ENCODE data around the gene PGAM5. TPM values are rescaled to one million over a fixed set of nuclear protein-coding genes. Genes with fewer than 3 reads are reported as not detected.
"Not testable (repeated sequence)": the region's sequence is repeated elsewhere in the genome, so short reads cannot be mapped to it uniquely, and the experiment has no call there.

PGAM5 gene
- total RNA-seq, 1 experiment from 2014 or later = 151 TPM

DNA sequence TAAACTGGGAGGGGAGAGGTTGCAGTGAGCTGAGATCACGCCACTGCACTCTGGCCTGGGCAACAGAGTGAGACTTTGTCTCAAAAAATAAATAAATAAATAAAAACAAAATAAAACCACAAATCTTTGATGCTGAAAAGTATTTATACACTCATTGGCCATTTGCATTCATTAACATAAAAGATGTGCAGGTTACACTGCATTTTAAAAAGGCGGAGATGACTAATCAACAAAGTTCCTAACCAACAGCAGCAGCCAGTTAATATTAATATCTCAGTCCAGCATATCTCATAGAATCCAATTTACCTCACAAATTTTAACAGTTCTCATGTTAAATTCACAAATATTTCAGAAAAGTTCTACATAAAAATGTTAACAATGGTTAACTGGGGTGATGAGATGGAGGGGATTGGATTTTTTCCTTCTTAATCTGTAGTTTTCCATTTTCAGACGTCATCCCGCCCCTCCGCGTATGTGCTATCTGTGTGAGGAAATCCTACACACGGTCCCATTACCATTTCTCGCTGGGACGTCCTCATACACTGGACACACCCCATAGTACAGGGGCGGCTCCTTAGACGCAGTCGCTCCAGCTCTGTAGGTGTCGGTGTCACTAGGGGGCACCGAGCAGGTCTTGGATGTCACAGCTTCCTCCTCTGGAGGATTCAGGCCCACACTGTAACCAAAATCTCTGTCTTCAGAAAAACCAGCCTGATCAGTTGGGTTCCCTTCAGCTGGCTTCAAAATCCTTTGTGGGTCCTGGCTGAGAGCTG lies 43.7 kb downstream of the PGAM5 start:
- H3K4me3 ChIP-seq = no peak overlapping the region
- H3K9me3 ChIP-seq = no peaks in the 10 kb centered on the region
- DNase-seq = no peak
- H3K36me3 ChIP-seq = peaks cover 88% of the 10 kb centered on the region
- H3K27me3 ChIP-seq = no peaks in the 10 kb centered on the region

DNA sequence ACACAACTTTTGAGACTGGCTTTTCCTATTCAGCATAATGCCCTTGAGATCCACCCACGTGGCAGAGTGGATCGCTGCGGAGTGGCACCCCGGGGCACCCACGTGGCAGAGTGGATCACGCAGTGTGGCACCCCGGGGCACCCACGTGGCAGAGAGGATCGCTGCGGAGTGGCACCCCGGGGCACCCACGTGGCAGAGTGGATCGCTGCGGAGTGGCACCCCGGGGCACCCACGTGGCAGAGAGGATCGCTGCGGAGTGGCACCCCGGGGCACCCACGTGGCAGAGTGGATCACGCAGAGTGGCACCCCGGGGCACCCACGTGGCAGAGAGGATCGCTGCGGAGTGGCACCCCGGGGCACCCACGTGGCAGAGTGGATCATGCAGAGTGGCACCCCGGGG lies 48.2 kb downstream of the PGAM5 start:
- H3K36me3 ChIP-seq = peaks cover 73% of the 10 kb centered on the region
- DNase-seq = not testable (repeated sequence)

GRCh38 chr12:132759359-132759758 lies 48.7 kb downstream of the PGAM5 start:
- Histone ChIP-seq H3K36me3 (peaks cover 67% of the 10 kb centered on the region), H3K4me3 (peak overlapping the region; percentile 89), H3K27me3 (no peaks in the 10 kb centered on the region), H3K9me3 (no peaks in the 10 kb centered on the region)
- DNase-seq = no peak

More for the DNA sequence above, 48.2 kb downstream of the PGAM5 start:
- not testable (repeated sequence) for H3K4me3 ChIP-seq, H3K27me3 ChIP-seq, H3K9me3 ChIP-seq

DNA sequence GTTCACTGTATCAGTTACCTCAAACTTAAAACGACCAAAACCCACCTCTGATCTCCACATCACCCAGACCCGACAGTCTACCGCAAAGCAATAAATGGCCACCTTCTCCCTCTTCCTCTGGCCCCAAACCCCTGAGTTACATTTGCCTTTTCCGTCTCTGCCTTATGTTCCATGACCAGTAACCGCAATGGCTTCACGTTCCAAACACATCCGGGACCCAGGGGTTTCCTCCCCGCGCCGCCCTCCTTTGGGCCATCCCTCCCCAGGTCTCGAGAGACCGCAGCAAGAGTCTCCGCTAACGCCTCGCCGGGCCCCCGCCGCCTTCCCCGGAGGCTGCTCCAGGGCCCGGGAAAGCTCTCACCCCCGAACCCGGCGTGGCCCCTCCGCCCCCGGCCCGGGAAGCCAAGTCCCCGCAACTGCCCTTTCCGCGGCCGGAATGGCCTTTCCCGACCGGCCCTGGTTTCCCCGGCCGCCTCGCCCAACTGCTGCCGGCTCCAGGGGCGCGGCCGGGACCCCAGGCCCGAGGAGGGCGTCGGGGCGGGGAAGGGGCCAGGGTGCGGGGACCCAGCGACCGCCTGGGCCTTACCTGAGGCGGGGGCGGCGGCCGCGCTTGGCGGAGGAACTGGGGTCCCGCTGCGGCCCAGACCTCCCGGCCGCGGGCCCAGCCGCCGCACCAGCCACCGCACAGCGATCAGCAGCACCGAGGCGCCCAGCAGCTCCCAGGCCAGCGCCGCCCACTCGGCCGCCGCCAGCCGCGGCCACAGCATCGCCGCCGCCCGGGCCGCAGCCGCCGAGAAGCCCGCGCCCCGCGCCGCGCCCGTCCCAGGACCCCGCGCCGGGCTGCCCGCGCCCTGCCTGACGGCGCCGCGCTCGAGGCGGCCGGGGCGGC lies 50.6 kb downstream of the PGAM5 start, which contains the start of gene ANKLE2:
Gene ANKLE2, minus strand, starts transcription at position 801 of the 889 bp plus-strand sequence. Its CDS starts 34 bp downstream, at position 767.
- peak; percentile 65 for DNase-seq
- Histone ChIP-seq H3K36me3 (peaks cover 50% of the 10 kb centered on the region), H3K9me3 (no peaks in the 10 kb centered on the region), H3K4me3 (peak within 1 kb of the TSS; percentile 89), H3K27me3 (no peaks in the 10 kb centered on the region)

DNA sequence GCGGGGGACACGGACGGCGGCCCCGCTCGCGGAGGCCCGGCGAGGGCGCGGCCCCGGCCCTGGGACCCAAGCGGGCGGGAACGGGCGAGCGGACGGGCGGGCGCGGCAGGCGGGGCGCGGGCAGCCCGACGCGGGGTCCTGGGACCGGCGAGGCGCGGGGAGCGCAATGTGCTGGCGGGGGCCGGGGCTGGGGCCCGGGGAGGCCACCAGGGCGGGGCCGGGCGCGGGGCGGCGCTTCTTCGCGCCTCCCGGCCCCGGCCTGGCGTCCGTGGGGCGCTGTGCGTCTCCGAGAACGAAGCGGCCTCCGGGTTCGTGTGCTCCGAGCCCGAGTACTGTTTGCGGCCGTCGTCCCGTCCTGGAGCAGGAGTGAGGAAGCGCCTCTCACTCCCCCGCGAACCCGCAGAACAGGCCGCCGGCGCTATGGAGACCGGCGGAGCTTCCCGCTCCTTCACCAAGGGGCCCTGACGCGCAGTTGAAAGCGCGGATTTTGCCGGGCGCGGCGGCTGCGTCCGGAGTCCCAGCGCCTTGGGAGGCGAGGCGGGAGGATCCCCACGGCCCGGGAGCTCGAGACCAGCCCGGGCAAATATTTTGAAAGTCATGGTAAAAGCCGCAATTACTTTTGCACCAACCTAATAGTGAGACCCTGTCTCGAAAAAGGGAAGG lies 51.4 kb downstream of the PGAM5 start:
- peak; percentile 91 for DNase-seq

GRCh38 chr12:132764231-132764630 lies 53.6 kb downstream of the PGAM5 start:
- H3K36me3 ChIP-seq = peaks cover 40% of the 10 kb centered on the region
- H3K4me3 ChIP-seq = no peak overlapping the region
- H3K9me3 ChIP-seq = no peaks in the 10 kb centered on the region
- no peak for DNase-seq
- no peaks in the 10 kb centered on the region for H3K27me3 ChIP-seq

More for the DNA sequence above, 51.4 kb downstream of the PGAM5 start:
- Histone ChIP-seq H3K4me3 (peak overlapping the region; percentile 88), H3K9me3 (no peaks in the 10 kb centered on the region), H3K27me3 (no peaks in the 10 kb centered on the region), H3K36me3 (peaks cover 44% of the 10 kb centered on the region)

- Histone ChIP-seq H3K9me3 (no peaks in the 10 kb centered on the region), H3K4me3 (no peak overlapping the region), H3K36me3 (peaks cover 38% of the 10 kb centered on the region), H3K27me3 (no peaks in the 10 kb centered on the region)
- no peak for DNase-seq
Observed at GRCh38 chr12:132765361-132765760, 54.7 kb downstream of the PGAM5 start.

DNA sequence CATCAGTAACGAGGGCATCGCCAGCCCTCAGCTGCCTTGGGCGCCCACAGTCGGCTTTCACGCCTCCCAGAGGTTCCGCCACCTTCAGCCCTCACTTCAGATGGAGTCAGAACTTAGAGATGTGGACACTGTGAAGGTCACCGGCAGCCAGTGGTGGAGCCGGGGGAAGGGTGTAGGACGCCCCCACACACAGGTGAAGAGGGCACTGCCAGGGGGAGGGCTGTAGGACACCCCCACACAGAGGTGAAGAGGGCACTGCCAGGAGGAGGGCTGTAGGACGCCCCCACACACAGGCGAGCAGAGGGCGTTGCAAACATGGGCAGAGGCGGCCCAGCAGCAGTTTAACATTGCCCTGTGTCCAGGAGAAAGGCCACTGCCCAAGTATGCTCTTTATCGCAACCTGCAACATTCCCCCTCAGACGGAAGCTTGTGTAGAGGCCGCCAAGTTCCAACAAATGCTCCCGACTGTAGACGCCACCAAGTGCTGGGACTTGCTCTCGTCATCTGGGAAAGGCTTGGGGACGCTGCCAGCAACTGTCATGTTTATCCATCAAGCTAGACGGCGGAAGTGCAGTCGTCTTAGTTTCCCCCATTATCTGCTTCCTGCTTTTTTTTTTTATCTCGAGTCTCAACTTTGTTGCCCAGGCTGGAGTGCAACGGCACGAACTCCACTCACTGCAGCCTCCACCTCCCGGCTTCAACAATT lies 55.9 kb downstream of the PGAM5 start:
- no peaks in the 10 kb centered on the region for H3K27me3 ChIP-seq
- DNase-seq = peak; percentile 72
- no peak overlapping the region for H3K4me3 ChIP-seq
- H3K36me3 ChIP-seq = peaks cover 45% of the 10 kb centered on the region
- no peaks in the 10 kb centered on the region for H3K9me3 ChIP-seq

GRCh38 chr12:132771126-132771838 lies 60.6 kb downstream of the PGAM5 start:
- no peak for DNase-seq
- Histone ChIP-seq H3K36me3 (peaks cover 73% of the 10 kb centered on the region), H3K27me3 (no peaks in the 10 kb centered on the region), H3K4me3 (no peak overlapping the region), H3K9me3 (no peaks in the 10 kb centered on the region)

Other genes starting within 250 kb of the PGAM5 start
- 10.7 and 12.7 TPM in 2 replicates for gene FBRSL1, start 220.7 kb upstream of the PGAM5 start, total RNA-seq (2014; rRNA removed; shearing (Covaris generic); ENCODE audit: low replicate concordance)
- gene LRCOL1, start 100.3 kb upstream of the PGAM5 start, total RNA-seq (2014; rRNA removed; shearing (Covaris generic); ENCODE audit: low replicate concordance) = not detected in 2 replicates
- gene P2RX2, start 92.1 kb upstream of the PGAM5 start, total RNA-seq (2014; rRNA removed; shearing (Covaris generic); ENCODE audit: low replicate concordance) = not detected in 2 replicates
- gene POLE, start 23.5 kb upstream of the PGAM5 start, total RNA-seq (2014; rRNA removed; shearing (Covaris generic); ENCODE audit: low replicate concordance) = 18.8 and 47.9 TPM in 2 replicates
- 130 and 145 TPM in 2 replicates for gene PXMP2, start 23.3 kb upstream of the PGAM5 start, total RNA-seq (2014; rRNA removed; shearing (Covaris generic); ENCODE audit: low replicate concordance)
- 63.0 and 75.7 TPM in 2 replicates for gene ANKLE2, start 51.0 kb downstream of the PGAM5 start, total RNA-seq (2014; rRNA removed; shearing (Covaris generic); ENCODE audit: low replicate concordance)
- 67.0 and 96.0 TPM in 2 replicates for gene GOLGA3, start 118.0 kb downstream of the PGAM5 start, total RNA-seq (2014; rRNA removed; shearing (Covaris generic); ENCODE audit: low replicate concordance)
- 12.6 and 33.3 TPM in 2 replicates for gene CHFR, start 176.8 kb downstream of the PGAM5 start, total RNA-seq (2014; rRNA removed; shearing (Covaris generic); ENCODE audit: low replicate concordance)
- gene ZNF605, start 245.5 kb downstream of the PGAM5 start, total RNA-seq (2014; rRNA removed; shearing (Covaris generic); ENCODE audit: low replicate concordance) = 3.9 and 6.0 TPM in 2 replicates

Data from MG63 (cell line).